ENCODE measurements around the gene YIPF2.

The YIPF2 gene

DNA sequence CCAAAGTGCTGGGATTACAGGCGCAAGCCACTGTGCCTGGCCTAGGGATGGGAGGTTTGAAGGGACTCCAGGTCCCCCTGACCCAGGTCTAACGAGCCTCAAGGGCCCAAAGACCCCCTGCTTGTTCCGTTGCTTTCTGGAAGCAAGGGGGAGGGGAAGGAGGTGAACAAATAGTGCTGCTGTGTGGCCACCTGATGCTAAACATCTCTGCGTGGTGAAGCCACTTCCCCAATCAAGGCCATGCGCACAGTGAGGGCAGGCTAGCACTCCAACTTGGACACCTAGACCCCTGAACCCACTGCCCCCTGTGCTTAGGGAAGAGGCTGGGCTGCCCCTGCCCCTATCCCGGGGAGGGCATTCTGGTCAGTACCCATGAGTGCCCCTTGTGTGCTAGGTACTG, 33.1 kb downstream of the YIPF2 start:
- TF ChIP-seq CTCF (IDR thresholded peaks at IDR 0.05) = no peak

GRCh38 chr19:10894911-10895213, 33.6 kb downstream of the YIPF2 start:
- TF ChIP-seq CTCF (IDR thresholded peaks at IDR 0.05) = no peak

GRCh38 chr19:10892256-10892655, 36.2 kb downstream of the YIPF2 start:
- TF ChIP-seq CTCF (IDR thresholded peaks at IDR 0.05) = no peak

DNA sequence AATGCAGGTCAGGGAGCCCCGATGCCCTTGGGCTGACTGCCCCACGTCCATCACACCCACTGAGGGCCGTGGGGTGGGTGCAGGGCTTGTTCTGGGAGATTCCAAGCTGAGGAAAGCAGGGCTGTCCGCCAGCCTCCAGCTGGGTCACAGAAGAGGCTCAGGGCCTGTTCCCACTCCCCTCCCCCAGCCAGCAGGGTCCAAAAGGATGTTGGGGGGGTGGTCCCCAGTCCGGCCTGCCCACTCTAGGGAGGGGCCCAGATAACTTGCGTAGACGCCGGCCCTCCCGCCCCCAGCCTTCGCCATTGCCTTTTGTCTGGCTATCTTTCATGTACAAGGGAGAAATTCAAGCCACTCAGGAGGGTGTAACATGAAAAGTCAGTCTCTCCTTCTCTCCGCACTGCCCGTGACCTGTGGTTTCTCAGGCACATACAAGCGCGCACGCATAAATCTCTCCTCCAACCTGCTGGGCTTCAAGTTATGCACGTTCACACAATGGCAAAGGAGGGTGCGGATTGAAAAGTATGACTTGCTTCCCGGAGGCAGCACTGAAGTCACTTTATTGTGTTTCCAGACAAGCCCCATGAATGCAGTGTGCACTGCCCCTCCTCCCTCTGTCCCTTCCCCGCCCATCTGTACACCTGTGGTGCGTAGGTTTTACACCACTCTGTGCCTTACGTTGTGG, 36.9 kb downstream of the YIPF2 start:
- TF ChIP-seq CTCF (IDR thresholded peaks at IDR 0.05) = no peak

DNA sequence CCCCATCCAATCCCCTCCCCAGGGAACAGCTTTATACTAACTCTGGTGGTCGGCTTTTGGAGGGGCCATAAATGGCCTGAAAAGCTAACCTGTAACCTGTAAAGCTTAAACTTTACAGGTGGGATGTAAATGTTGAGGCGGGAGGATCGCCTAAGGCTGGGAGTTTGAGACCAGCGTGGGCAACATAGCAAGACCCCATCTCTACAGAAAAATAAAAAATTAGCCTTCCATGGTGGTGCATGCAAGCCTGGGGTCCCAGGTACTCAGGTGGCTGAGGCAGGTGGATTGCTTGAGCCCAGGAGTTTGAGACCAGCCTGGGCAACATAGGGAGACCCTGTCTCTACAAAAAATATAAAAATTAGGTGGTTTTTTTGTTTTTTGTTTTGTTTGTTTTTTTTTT, 38.6 kb downstream of the YIPF2 start:
- TF ChIP-seq CTCF (IDR thresholded peaks at IDR 0.05) = no peak

GRCh38 chr19:10888421-10888866, 40.0 kb downstream of the YIPF2 start:
- TF ChIP-seq CTCF (IDR thresholded peaks at IDR 0.05) = no peak

- TF ChIP-seq CTCF (IDR thresholded peaks at IDR 0.05) = no peak
Measured at GRCh38 chr19:10887616-10888367, 40.6 kb downstream of the YIPF2 start.
